Measurements from ENCODE around the gene ENTPD7. TPM values are rescaled to one million over a fixed set of nuclear protein-coding genes. Genes with fewer than 3 reads are reported as not detected.
A peak's percentile ranks its signal among the peaks of the same experiment; 100 is the strongest.
"Not testable (repeated sequence)": the region's sequence is repeated elsewhere in the genome, so short reads cannot be mapped to it uniquely, and the experiment has no call there.

Gene ENTPD7
- total RNA-seq, 3 donors from 2014 or later, result 7.7 to 8.2 (median 7.9) TPM

DNA sequence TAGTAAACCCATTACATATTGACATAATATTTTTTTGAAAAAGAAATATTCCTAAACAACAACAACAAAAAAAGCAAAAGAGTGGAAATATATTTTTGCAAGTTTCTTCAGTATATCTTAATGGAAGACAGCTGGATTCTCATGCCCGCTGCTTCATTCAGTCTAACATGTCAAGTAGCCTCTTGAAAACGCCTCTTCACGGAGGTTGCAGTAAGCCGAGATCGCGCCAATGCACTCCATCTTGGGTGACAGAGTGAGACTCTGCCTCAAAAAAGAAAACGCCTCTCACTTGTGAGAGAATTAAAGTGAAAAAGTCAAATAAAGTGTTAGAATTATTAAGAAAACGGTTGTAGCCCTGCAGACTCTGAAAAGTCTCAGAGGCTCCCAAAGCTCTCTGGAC lies 74.1 kb downstream of the ENTPD7 start:
- H3K4me3 Mint-ChIP-seq, result peak overlapping the region; percentile 79
- no peaks in the 10 kb centered on the region for H3K27me3 Mint-ChIP-seq (ENCODE audit: low read depth)
- peaks cover 28% of the 10 kb centered on the region for H3K36me3 Mint-ChIP-seq (ENCODE audit: insufficient read depth)
- DNase-seq (no peak), ATAC-seq (no peak)
- no peaks in the 10 kb centered on the region for H3K9me3 Mint-ChIP-seq
- peaks cover 36% of the 10 kb centered on the region for H3K4me1 Mint-ChIP-seq (ENCODE audit: low read depth)

DNA sequence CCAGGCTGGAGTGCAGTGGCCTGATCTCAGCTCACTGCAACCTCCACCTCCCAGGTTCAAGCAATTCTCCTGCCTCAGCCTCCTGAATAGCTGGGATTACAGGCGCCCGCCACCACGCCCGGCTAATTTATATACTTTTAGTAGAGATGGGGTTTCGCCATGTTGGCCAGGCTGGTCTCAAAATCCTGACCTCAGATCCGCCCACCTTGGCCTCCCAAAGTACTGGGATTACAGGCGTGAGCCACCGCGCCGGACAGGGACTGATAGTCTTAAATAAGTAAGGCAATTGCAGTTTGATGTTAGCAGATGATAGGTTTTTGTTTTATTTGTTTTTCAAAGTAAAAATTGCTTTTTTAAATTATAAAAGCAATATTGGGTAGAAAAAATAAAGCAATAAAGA lies 74.8 kb downstream of the ENTPD7 start:
- DNase-seq; H3K9me3 Mint-ChIP-seq; ATAC-seq; H3K27me3 Mint-ChIP-seq (ENCODE audit: low read depth): not testable (repeated sequence)
- H3K4me1 Mint-ChIP-seq (ENCODE audit: low read depth), result peaks cover 37% of the 10 kb centered on the region
- H3K4me3 Mint-ChIP-seq, result peak overlapping the region; percentile 37
- H3K36me3 Mint-ChIP-seq (ENCODE audit: insufficient read depth), result peaks cover 31% of the 10 kb centered on the region

DNA sequence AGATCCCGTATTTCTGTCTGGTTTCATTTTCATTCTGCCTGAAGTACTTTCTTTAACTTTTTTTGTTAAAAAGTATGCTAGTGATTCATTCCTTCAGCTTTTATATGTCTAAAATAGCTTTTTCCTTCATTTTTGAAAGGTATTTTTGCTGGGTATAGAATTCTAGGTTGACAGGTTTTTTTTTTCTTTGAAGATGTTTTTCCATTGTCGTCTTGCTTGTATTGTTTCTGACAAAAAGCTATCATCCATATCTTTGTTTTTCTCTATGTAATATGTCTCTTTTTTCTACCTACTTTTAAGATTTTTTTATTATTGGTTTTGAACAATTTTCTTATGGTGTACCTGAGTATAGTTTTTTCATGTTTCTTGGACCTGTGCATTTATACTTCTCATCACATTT lies 81.0 kb downstream of the ENTPD7 start:
- peaks cover 73% of the 10 kb centered on the region for H3K36me3 Mint-ChIP-seq (ENCODE audit: insufficient read depth)
- no peaks in the 10 kb centered on the region for H3K27me3 Mint-ChIP-seq (ENCODE audit: low read depth)
- DNase-seq, result no peak
- H3K4me1 Mint-ChIP-seq (ENCODE audit: low read depth), result peaks cover 31% of the 10 kb centered on the region
- ATAC-seq, result no peak
- no peak overlapping the region for H3K4me3 Mint-ChIP-seq
- peaks cover 19% of the 10 kb centered on the region for H3K9me3 Mint-ChIP-seq

DNA sequence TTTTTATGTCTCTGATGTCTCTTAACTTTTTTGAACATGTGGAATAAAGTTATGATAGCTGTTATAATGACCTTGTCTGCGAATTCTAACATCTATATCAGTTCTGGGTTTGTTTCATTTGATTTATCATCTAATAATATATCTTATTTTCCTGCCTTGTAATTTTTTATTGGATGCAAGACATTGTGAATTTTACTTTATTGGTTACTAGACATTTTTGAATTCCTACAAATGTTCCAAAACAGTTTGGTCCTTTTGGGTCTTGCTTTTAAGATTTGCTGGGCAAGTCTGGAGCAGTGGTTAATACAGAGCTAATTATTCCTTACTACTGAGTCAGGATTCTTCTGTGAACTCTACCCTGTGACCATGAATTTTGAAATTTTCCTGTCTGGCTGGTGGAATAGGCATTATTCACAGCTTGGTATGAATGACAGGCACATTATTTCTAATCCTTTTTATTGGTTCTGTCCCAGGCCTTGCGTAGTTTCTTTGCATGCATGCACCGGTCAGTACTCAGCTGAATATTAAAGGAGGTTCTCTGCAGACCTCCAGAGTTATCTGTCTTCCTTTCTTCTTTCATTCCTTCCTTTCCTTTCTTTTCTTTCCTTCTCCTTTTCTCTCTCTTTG lies 81.7 kb downstream of the ENTPD7 start:
- peaks cover 74% of the 10 kb centered on the region for H3K36me3 Mint-ChIP-seq (ENCODE audit: insufficient read depth)
- H3K4me3 Mint-ChIP-seq, result no peak overlapping the region
- H3K27me3 Mint-ChIP-seq (ENCODE audit: low read depth), result no peaks in the 10 kb centered on the region
- no peak for ATAC-seq
- peaks cover 19% of the 10 kb centered on the region for H3K9me3 Mint-ChIP-seq
- no peak for DNase-seq
- H3K4me1 Mint-ChIP-seq (ENCODE audit: low read depth), result peaks cover 26% of the 10 kb centered on the region

DNA sequence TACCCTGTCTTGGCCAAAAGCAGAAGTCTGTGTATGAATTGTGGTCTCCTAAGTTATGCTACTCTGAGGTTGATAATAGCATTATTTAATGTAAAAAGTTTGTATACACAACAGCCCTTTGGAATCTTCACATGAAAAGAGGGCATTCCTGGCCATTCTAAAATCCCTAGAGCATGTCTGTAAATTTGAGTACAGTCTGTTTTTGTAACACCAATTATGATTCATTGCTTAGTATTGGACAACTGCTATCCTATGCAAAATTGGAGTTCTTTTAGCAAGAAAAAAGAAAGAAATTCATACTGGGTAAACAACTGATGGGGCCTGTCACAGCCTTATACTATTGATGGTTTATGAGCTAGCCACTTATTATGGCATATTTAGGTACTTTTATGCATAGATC lies 82.9 kb downstream of the ENTPD7 start:
- peaks cover 19% of the 10 kb centered on the region for H3K9me3 Mint-ChIP-seq
- H3K36me3 Mint-ChIP-seq (ENCODE audit: insufficient read depth), result peaks cover 67% of the 10 kb centered on the region
- ATAC-seq (no peak), DNase-seq (no peak)
- peaks cover 23% of the 10 kb centered on the region for H3K4me1 Mint-ChIP-seq (ENCODE audit: low read depth)
- H3K27me3 Mint-ChIP-seq (ENCODE audit: low read depth), result no peaks in the 10 kb centered on the region
- H3K4me3 Mint-ChIP-seq, result no peak overlapping the region

DNA sequence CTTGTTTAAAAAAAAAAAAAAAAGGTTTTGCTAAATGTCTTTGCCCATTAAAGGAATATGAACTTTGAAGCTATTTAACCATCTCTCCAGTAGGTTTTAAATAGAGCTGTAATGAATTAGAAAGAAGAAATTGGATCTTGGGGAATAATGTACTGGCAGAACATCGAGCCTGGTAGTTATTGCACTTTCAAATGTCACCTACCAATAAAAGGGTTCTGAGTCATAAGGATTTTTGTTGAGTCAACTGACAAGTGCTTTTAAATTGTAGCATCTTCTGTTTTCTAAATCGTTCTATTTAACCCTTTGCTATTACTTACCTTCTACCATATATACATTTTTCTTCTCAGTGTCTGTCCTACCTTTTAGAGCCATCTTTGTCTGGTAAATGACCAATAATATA lies 83.4 kb downstream of the ENTPD7 start:
- peaks cover 19% of the 10 kb centered on the region for H3K9me3 Mint-ChIP-seq
- H3K4me1 Mint-ChIP-seq (ENCODE audit: low read depth), result peaks cover 21% of the 10 kb centered on the region
- H3K27me3 Mint-ChIP-seq (ENCODE audit: low read depth), result no peaks in the 10 kb centered on the region
- H3K4me3 Mint-ChIP-seq, result no peak overlapping the region
- no peak for ATAC-seq
- no peak for DNase-seq
- H3K36me3 Mint-ChIP-seq (ENCODE audit: insufficient read depth), result peaks cover 63% of the 10 kb centered on the region

DNA sequence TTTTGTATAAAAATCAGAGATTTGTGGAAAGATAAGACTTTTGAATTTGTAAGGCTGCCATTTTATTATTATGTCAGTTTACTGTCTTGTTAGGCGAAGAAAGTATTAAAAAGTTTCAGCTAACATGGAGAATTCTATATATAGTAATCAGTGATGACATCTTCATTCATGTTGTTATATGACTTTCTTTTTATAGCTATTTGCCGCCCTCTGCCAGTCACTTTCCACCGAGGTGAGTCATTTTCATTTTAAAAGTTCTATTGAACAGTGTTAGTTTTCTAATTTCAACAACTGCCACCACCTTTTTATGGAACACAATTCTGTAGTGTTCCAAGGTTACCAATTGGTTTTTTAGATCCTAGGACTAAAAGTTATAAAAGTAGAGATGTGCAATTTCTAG lies 84.5 kb downstream of the ENTPD7 start:
- Mint-ChIP-seq H3K4me3 (no peak overlapping the region), H3K4me1 (ENCODE audit: low read depth) (peaks cover 21% of the 10 kb centered on the region), H3K36me3 (ENCODE audit: insufficient read depth) (peaks cover 65% of the 10 kb centered on the region), H3K27me3 (ENCODE audit: low read depth) (no peaks in the 10 kb centered on the region), H3K9me3 (peaks cover 19% of the 10 kb centered on the region)
- ATAC-seq (no peak), DNase-seq (no peak)

DNA sequence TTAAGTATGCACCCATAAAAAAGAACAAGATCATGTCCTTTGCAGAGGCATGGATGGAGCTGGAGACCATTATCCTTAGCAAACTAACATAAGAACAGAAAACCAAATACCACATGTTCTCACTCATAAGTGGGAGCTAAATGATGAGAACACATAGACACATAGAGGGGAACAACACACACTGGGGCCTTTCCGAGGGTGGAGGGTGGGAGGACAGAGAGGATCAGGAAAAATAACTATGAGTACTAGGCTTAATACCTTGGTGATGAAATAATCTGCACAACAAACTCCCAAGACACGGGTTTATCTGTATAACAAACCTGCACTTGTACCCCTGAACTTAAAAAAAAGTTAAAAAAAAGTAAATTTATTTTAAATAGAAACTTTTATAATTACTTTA lies 86.9 kb downstream of the ENTPD7 start:
- H3K36me3 Mint-ChIP-seq (ENCODE audit: insufficient read depth), result peaks cover 59% of the 10 kb centered on the region
- not testable (repeated sequence) for ATAC-seq; DNase-seq; H3K9me3 Mint-ChIP-seq; H3K4me3 Mint-ChIP-seq; H3K27me3 Mint-ChIP-seq (ENCODE audit: low read depth)
- peaks cover 15% of the 10 kb centered on the region for H3K4me1 Mint-ChIP-seq (ENCODE audit: low read depth)

DNA sequence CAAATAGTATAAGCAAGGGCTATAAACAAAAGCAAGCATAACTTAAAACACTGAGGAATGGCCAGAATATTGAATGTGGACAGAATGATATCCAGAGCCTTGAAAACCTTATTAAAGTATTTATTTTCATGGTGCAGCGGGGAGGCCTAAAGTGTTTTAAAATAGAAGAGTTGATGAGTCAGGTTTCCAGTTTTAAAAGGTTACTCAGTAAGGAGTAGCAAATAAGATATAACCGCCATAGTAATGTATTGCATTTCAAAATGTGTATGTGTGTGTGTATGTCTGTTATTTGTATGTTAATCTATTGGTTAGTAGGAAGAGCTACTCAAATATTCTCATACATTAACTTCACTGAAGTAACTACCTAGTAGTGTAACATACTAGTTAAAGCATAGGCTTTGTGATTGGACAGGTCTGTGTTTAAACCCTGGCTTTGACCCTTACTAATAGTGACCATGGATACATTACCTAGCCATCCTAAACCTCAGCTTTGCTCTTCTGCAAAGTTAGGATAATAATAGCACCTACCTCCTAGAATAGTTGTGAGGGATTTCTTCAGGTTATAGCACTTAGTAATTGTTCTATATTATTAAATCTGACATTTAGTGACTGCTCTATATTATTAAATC lies 89.6 kb downstream of the ENTPD7 start:
- Mint-ChIP-seq H3K4me3 (no peak overlapping the region), H3K36me3 (ENCODE audit: insufficient read depth) (peaks cover 38% of the 10 kb centered on the region), H3K27me3 (ENCODE audit: low read depth) (no peaks in the 10 kb centered on the region), H3K4me1 (ENCODE audit: low read depth) (peaks cover 2% of the 10 kb centered on the region), H3K9me3 (no peaks in the 10 kb centered on the region)
- ATAC-seq, result no peak
- DNase-seq, result no peak

DNA sequence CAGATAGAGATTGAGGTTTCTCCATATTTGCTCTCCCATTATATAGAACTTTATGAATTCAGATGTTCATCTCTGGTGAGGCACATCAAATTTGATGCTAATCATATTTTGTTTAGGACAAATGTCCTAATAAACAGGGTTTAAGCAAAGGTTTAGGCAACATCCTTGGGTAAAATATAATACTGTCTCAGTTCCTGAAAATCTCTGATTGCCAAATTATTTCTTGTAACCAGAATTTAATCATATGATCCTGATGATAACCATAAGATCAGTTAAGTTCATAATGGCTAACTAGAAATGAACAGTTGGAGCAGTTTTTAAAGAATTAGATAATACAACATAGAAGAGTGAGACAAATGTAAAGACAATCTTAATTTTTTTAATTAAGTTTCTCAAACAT lies 91.3 kb downstream of the ENTPD7 start:
- Mint-ChIP-seq H3K4me1 (ENCODE audit: low read depth) (no peaks in the 10 kb centered on the region), H3K36me3 (ENCODE audit: insufficient read depth) (peaks cover 39% of the 10 kb centered on the region), H3K27me3 (ENCODE audit: low read depth) (no peaks in the 10 kb centered on the region), H3K4me3 (no peak overlapping the region), H3K9me3 (no peaks in the 10 kb centered on the region)
- no peak for DNase-seq
- no peak for ATAC-seq

DNA sequence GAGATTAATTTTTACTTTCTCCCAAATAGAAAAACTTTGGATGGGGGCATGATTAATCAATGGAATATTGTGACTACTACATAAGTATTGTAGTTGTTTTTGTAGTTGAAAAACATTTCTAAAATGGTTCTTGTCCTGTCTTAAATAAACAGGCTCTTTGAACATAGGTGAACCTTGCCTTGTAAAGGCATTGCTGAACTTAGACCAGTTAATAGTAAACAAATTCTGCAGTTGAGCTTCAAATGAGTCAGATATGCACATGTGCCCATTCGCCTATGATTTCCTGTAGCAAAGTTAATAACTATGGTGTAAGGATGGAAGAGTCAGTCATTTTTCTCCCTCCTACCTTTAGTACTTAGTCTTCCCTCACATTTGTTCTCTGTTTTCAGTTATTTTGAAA lies 95.4 kb downstream of the ENTPD7 start:
- Mint-ChIP-seq H3K36me3 (ENCODE audit: insufficient read depth) (peaks cover 54% of the 10 kb centered on the region), H3K4me1 (ENCODE audit: low read depth) (no peaks in the 10 kb centered on the region), H3K4me3 (no peak overlapping the region), H3K27me3 (ENCODE audit: low read depth) (no peaks in the 10 kb centered on the region), H3K9me3 (no peaks in the 10 kb centered on the region)
- ATAC-seq (no peak), DNase-seq (no peak)

Other genes starting within 250 kb of the ENTPD7 start
- 10 to 100 TPM; 32.0 to 36.0 (median 34.3) TPM for gene GOT1, start 228.9 kb upstream of the ENTPD7 start, total RNA-seq
- not detected for gene NKX2-3, start 126.6 kb upstream of the ENTPD7 start, total RNA-seq
- gene SLC25A28, start 39.1 kb upstream of the ENTPD7 start, total RNA-seq, result 10 to 100 TPM; 58.8 to 65.3 (median 64.7) TPM
- 10 to 100 TPM; 28.4 to 32.5 (median 32.2) TPM for gene COX15, start 72.6 kb downstream of the ENTPD7 start, total RNA-seq
- 10 to 100 TPM; 19.8 to 30.4 (median 28.7) TPM for gene CUTC, start 72.7 kb downstream of the ENTPD7 start, total RNA-seq
- gene ABCC2, start 123.1 kb downstream of the ENTPD7 start, total RNA-seq, result 1 to 10 TPM; 1.3 to 1.5 (median 1.3) TPM

Measured in activated T-cell treated with anti-CD3 and anti-CD28 coated beads, Interleukin-2, amount 50 U/mL, for 4 hours (primary cell).